GM19043 (cell line): ENCODE data around the gene PYGB.
"Not testable (repeated sequence)": the region's sequence is repeated elsewhere in the genome, so short reads cannot be mapped to it uniquely, and the experiment has no call there.

Source experiments
- ATAC-seq: cut with Tn5 transposase; IDR thresholded peaks from one replicate; pipeline ENCODE4 v1.9.1; 2021; ENCODE audit warnings: low read depth; ENCODE audit not compliant: unreplicated experiment

The PYGB gene

DNA sequence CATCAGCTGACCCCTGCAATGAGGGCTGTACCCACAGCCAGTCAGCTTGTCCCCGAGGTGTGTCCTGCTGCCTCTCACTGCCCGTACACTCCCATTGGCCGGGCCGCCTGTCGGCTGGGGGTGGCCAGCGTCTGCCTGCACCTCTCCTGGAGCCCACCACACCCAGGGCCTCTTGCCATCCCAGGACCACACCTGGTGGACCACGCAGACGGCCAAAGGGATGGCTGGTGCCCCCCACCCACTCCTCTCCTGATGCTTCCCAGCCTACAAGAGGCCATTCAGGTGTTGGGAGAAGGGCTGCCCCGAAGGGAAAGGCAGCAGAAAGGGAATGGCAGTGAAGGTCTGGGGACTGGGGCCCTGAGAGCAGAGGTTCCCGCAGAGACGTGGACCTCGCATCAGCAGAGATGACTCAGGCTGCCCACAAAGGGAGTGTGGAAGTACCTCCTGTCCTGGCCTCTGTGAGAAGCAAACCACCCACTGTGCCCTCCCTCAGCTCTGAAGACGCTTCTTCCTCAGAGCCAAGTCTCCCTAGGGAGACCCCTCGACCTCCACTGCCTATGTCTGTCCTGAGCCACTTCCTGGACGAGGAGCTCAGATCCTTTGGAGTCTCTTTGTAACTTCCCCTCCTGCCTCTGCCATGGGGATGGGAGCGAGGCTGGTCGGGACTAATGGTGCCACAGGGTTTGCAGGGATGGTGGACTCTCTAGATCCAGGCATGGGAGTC lies 60.9 kb downstream of the PYGB start:
- no peak for ATAC-seq

DNA sequence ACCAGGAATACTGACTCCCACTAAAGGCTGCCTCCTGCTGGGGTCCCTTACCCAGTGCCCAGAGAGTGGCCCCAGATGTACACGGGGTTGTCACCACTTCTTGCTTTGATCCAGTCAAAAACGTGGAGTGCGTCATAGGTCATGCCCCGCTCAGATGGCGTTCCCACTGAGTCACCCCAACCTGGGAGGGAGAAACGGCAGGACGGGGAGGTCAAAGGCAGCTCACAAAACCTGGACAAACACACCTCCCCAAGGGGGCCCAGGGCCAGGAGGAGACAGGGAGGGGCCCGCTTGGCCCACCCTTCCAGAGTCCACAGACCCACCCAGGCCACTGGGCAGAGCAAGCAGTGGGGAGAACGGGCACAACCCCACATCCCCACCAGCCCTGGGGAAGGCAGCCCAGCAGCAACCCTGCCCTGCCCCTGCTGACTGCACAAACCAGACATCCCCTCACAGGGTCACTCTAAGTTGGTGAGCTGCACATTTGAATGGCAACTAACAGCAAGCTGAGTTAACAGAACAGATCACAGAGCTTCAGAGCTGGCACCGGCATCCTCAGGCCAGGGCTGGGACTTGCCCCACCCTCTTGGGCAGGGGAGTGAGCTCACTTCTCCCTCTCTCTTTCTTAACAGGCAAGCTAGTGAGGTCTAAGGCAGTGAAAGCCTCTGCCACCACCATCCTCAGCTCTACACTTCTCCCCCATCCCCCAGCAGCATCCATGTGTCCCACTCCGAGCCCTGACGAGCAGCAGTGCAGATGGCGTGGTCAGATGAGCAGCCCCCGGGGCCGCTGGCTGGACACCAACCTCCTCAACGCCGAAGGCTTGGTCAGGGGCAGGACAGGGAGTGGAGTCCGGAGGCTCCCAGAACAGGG lies 61.7 kb downstream of the PYGB start:
- ATAC-seq: no peak

GRCh38 chr20:25310268-25310920 lies 62.5 kb downstream of the PYGB start:
- ATAC-seq: peak; percentile 94

DNA sequence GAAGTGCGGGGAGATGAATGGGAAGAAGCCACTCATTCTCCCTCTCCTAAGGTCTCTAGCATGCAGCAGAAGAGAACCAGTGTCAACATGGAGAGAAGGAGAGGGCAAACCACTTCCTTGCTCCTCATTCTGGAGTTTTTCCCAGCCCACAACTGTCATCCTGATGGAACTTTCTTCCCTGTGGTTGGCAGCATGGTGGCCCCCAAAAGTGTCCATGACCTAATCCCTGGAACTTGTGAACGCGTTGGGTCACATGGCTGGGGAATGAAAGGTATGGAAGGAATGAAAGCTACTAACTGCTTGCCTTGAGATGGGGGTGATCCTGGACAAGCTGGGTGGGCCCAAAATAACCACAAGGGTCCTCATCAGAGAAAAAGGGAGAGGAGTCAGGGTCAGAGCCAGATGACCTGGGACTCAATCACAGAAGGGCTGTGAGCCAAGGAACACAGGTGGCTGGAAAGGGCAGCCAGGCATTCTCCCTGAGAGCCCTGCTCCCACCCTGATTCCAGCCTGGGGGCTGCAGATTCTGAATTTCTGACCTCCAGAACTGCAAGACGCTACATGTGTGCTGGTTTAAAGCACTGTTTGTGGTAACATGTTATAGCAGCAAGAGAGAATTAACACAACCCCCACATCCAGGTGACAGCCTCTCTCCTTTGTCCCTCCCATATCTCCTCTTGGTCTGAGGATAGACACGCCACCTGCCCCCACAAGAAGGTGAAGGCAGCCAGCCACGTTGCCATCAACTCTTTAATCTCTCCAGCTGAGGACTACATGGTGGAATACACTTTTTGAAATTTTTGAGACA lies 63.2 kb downstream of the PYGB start:
- ATAC-seq: no peak

- not testable (repeated sequence) for ATAC-seq
Measured at GRCh38 chr20:25312716-25313115, 64.8 kb downstream of the PYGB start.

GRCh38 chr20:25313593-25313992 lies 65.7 kb downstream of the PYGB start:
- no peak for ATAC-seq

DNA sequence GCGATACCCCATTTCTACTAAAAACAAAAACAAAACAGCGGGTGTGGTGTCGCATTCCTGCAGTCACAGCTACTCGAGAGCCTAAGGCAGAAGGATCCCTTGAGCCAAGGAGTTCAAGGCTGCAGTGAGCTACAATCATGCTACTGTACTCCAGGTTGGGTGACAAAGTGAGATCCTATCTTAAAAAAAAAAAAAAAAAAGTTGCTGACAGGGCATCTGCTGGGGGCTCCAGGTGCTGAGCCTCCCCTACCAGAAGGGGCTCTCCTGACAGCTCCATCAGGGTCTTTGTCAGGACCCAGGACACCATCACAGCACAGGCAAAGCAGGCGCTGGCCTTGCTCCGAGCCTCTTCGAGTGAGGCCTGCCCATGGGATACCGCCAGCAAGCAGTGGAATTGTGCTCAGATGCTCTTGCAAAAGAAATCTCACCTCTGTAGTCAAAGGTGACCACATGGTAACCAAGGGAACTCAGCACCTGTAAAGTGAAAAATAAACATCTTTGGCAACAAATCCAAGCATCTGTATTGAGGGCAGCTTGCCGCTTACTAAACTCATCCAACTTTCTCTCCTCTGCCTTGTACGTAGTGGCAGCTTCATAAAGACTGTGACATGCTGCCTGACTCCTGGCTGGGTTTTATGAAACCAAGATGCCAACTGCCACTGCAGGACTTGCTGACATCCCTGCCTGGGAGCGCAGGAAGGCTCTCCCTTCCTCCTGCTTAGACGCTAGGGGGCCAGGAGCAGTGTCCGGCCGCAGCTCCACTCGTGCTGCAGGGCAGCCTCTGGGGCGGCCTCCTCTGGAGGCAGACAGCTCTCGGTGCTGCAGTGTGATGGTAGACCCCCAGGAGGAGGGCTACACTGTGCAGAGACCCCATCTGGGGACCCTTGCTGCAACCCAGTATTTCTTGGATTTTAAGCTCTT lies 66.9 kb downstream of the PYGB start:
- ATAC-seq: no peak

- ATAC-seq: no peak
Measured at GRCh38 chr20:25315418-25316210, 67.7 kb downstream of the PYGB start.

DNA sequence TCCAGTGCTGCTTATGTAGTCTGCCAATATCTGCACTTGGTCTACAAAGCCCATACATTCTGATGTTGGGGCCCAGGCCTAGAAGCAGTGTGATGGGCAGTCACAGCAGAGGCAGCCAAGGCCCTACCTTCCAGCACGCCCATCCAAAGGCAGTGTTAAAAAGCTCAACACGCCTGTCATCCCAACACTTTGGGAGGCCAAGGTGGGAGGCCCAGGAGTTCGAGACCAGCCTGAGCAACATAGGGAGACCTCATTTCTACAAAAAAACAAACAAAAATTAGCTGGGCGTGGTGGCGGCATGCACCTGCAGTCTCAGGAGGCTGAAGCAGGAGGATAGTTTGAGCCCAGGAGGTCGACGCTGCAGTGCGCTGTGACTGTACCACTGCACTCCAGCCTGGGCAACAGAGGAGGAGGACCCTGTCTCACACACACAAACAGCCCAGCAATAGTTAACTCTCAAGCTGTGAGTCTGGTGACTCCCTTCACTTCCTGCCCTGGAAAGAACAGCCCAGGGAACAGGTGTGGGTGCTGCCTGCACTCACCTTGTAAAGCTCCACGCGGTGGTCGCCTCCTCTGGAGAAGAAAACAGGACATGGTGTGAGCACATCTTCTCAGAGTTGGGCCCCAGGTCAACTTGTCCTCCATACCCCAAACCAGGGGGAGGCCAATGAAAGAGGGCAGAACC lies 68.8 kb downstream of the PYGB start:
- ATAC-seq: no peak

DNA sequence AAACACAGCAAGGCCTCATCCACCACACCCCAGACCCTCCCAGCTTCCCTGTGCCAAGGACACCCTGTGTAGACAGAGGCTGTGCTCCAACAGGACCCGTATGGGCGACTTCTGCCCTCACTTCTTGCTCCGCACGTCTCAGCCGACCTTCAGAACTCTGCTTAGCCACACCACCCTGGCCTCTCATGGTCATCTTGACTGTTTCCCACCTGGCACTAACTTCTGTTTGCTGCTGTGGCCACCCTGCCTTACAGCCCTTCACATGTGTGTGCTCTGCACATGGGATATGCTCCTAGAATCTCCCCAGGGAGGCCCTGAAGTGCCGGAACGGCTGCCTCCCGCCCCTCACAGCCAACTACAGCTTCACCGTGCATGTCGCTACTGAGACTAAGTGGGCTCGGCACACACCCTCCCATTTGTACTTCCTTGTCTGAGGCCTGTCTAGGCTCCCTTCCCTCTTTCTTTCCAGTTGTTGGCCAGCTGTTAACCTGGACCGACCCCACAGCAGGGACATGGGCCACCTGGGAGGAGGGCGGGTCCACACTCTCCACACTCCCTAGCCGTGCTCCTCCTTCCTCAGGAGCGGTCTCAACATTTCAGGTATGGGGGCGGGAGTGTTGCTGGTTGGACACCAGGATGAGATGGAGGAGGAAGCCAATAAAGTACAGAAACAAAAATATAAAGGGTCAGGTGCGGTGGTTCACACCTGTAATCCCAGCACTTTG lies 69.6 kb downstream of the PYGB start:
- no peak for ATAC-seq

DNA sequence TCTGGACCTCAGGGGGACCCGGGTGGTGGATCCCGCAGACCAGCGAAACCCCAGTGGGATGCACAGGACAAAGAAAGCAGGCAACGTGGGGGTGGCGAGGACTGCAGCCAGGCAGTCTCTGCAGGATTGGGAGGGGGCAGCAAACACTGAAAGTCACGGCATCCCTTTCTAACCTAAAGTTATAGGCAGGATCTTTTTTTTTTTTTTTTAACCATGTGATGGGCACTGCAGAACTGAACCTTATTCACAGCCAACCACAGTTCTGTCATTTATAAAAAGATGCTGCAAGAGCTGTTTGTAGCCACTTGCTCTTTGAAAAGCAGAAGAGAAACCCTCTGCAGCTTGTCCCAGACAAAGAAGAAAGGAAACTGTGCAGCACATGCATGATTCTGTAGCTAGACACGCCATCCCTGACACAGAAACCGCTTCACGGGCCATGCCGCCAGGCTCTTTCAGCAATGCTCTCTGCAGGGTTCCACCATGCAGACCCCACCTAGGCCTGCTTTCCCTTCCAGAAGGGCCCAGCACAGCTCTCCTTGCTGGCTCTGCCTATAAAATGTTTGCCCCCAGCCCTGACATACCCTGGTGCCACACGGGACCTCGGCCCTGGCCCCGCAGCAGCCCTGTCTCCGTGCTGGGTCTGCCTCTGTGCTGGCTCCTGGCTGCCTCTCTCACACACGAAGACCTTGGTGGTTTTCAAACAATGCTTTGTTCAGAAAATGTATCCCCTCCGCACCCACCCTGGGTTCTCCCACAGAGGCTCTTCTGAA lies 70.8 kb downstream of the PYGB start:
- ATAC-seq: peak; percentile 86

DNA sequence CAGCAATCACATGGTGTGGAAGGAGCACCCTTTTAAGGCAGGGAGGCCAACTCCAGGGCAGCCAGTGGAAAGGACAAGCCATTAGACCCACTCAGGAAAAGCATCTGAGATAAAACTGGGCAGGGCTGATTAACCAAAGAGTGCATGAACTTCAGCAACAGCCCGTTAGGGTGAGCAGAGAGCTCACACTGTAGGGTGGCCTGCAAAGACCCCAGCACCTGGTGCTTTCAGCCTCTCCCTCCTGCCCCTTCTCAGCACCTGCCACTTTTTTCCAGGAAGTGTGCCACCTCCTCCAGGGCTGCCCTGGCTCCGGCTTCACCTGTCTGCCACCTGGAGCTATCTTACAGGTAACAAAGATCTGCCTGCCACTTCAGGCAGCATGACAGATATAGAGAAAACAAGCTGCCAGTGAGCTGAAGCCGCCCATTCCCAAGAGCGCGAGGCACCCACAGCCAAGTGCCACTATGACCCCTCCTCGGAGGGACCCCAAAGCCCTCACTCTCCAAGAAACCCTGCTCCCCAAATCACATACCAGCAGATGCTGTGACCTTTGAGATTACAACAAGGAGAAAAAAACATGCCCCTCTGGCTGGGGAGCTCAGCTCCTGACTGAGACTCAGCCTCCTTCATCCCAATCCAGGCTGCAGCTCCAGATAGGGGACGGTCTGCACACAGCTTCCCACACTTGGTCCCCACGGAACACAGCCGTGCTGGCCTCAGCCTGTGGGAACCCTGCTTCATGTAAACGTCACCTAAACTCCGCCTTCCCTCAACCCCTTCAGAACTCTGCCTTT lies 71.6 kb downstream of the PYGB start:
- ATAC-seq: no peak

DNA sequence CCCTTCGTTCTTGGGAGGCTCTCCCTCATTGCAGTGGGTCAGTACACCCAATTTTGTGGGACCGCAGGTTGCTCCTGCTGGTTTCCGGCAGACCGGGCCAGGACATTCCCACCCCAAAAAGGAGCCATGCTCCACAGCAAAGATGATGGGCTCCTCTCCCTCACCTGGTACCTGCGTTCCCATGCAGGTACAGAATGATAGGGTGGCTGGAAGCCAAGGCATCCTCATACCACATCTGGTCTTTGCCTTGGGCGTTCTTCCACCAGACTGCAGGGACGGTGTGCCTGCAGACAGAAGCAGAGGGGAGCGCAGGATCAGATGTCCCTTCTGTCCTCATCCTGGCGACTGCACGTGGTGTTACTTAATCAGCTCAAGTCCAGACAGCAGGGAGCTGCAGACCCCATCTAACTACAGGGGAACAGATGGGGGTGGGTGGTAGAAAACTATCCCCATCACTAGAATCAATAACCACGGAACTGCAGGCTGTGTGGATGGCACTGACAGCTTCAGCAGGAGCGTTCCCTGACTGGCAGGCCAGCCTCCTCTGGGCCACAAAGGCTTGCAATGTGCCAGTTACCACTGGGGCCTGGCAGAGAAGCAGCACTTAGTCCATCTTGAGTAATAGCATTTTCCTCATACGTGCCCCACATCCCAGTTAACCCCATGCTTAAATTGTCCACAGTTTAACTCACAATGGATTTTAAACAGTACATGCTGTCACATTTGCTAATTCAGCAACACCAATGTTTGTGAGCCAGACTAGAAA lies 72.3 kb downstream of the PYGB start:
- ATAC-seq: no peak

DNA sequence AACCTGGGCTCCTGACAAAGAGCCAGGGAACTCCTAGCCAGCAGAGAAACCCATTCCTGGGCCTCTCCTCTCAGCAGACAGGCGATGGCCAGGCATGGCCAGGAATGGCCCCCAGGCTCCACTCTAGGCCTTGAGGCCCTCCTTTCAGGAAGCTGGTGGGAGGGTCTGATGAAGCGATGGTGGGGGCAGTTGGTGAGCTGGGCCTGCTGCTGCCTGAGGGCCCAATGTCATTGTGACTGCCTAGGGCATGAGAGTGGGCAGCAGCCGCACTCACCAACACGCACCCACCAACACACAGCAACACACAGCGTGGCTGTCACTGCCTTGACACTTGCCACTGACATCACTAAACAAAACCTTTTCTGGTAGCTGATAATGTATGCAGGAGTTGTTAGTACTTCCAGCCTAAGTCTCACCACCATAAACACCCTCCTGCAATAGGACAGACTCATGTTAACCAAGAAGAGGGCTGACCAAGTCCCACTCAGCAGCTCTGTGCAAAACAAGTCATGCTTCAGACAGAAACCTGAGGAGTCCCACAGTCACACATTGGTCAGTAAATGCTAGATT lies 73.5 kb downstream of the PYGB start:
- no peak for ATAC-seq

- no peak for ATAC-seq
Measured at GRCh38 chr20:25321991-25322390, 74.1 kb downstream of the PYGB start.
